Colonic mucosa (tissue), 4 donors: Measurements from ENCODE around the gene PLPPR5. TPM values are rescaled to one million over a fixed set of nuclear protein-coding genes. Genes with fewer than 3 reads are reported as not detected.

Experiments
- DNase-seq: peaks from one replicate; pipeline ENCODE4 v3.0.0-alpha.2; 2020
- H3K27ac ChIP-seq: fragments of 200-600 bp; one replicate; pipeline ENCODE4 v1.8.0; 2021
- H3K27me3 ChIP-seq: fragments of 200-600 bp; one replicate; pipeline ENCODE4 v1.8.0; 2021
- H3K36me3 ChIP-seq: fragments of 200-600 bp; one replicate; pipeline ENCODE4 v1.8.0; 2021
- H3K4me1 ChIP-seq: fragments of 200-600 bp; one replicate; pipeline ENCODE4 v1.8.0; 2021; ENCODE audit warnings: mild to moderate bottlenecking
- H3K4me3 ChIP-seq: fragments of 200-600 bp; one replicate; pipeline ENCODE4 v1.8.0; 2021
- H3K9ac ChIP-seq, 2 donors: one replicate each; pipeline ENCODE4 v1.7.0; 2013; ENCODE audit warnings: control low read depth in 2 of 2, low read depth in 2 of 2, low read length in 2 of 2
- H3K9me3 ChIP-seq: fragments of 200-600 bp; one replicate; pipeline ENCODE4 v1.8.0; 2021
- CTCF ChIP-seq: fragments of 200-600 bp; IDR thresholded peaks from one replicate; pipeline ENCODE4 v1.8.0; 2022; ENCODE audit warnings: antibody characterized with exemption, mild to moderate bottlenecking
- intact Hi-C: fragments of 100-400 bp; cut with DNase I; formaldehyde crosslinking; loops from one replicate; pipeline ENCODE4 v1.14.1; 2022
- total RNA-seq, 2 donors: library from RNA; stranded (reverse); fragmentation: NEBNext Ultra II Directional in 1 of 2; extraction: Animal tissue kit (Norgen Biotek cat#: 25700) in 1 of 2; gene quantifications; one replicate each; pipeline ENCODE4 v1.2.1, GENCODE V29; 2021
- donor health status: healthy.
- donor health status: DM: no; HTN: no; CAD: no.
- donor health status: DM: no; HTN: no; CAD: no.

PLPPR5 gene
- total RNA-seq, 2 donors from 2014 or later: 0.16 TPM; not detected in 1

GRCh38 chr1:98992844-98993243 lies 11.8 kb downstream of the PLPPR5 start:
- H3K4me1 ChIP-seq: no peaks in the 10 kb centered on the region
- no peak for DNase-seq
- intact Hi-C loops: no loop called here
- H3K4me3 ChIP-seq: no peak overlapping the region
- H3K9me3 ChIP-seq: no peaks in the 10 kb centered on the region
- no peaks in the 10 kb centered on the region for H3K36me3 ChIP-seq
- no peaks in the 10 kb centered on the region for H3K27me3 ChIP-seq
- TF ChIP-seq CTCF: no peak
- no peak overlapping the region for H3K27ac ChIP-seq
- no peak overlapping the region for H3K9ac ChIP-seq

GRCh38 chr1:98991127-98992012 lies 13.3 kb downstream of the PLPPR5 start:
- intact Hi-C loops: no loop called here
- DNase-seq: no peak
- H3K4me3 ChIP-seq: no peak overlapping the region
- TF ChIP-seq CTCF: peak; percentile 14
- H3K36me3 ChIP-seq: no peaks in the 10 kb centered on the region
- no peak overlapping the region for H3K9ac ChIP-seq
- H3K9me3 ChIP-seq: no peaks in the 10 kb centered on the region
- H3K27ac ChIP-seq: no peak overlapping the region
- no peaks in the 10 kb centered on the region for H3K4me1 ChIP-seq
- no peaks in the 10 kb centered on the region for H3K27me3 ChIP-seq

- intact Hi-C loops: no loop called here
- Histone ChIP-seq H3K4me1 (no peaks in the 10 kb centered on the region), H3K27ac (no peak overlapping the region), H3K9me3 (no peaks in the 10 kb centered on the region), H3K4me3 (no peak overlapping the region), H3K9ac (no peak overlapping the region), H3K27me3 (no peaks in the 10 kb centered on the region), H3K36me3 (no peaks in the 10 kb centered on the region)
- no peak for TF ChIP-seq CTCF
- DNase-seq: no peak
Observed at GRCh38 chr1:98989556-98989907, 15.1 kb downstream of the PLPPR5 start.

- TF ChIP-seq CTCF: no peak
- Histone ChIP-seq H3K4me1 (no peaks in the 10 kb centered on the region), H3K9ac (no peak overlapping the region), H3K27ac (no peak overlapping the region), H3K9me3 (no peaks in the 10 kb centered on the region), H3K4me3 (no peak overlapping the region), H3K36me3 (no peaks in the 10 kb centered on the region), H3K27me3 (no peaks in the 10 kb centered on the region)
- no peak for DNase-seq
- intact Hi-C loops: no loop called here
Observed at GRCh38 chr1:98988904-98989555, 15.6 kb downstream of the PLPPR5 start.

GRCh38 chr1:98985687-98986086 lies 19.0 kb downstream of the PLPPR5 start:
- H3K36me3 ChIP-seq: no peaks in the 10 kb centered on the region
- no peak for DNase-seq
- H3K4me3 ChIP-seq: no peak overlapping the region
- no peaks in the 10 kb centered on the region for H3K4me1 ChIP-seq
- no peaks in the 10 kb centered on the region for H3K27me3 ChIP-seq
- no peak overlapping the region for H3K27ac ChIP-seq
- no peak for TF ChIP-seq CTCF
- intact Hi-C loops: no loop called here
- no peaks in the 10 kb centered on the region for H3K9me3 ChIP-seq
- H3K9ac ChIP-seq: no peak overlapping the region
